ENCODE results near the gene AUTS2.

DNA sequence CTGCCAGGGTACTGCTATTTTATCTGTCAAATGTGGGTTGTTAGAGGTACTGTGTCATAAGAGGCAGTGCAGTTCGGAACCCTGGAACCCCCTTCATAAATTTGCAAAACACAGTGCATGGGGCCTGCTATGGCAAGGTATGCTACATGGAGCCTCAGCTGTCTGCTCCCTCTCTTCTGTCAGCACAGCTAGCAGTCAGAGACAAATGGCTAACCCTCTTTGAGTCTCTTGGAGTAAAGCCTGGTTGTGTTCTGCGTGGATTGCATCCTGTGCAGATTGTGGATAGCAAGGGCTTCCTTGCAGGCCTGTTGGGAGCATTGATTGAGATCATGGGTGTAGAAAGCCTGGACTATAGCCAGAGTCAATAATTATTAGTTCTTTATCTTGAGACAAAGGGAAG is 397.8 kb downstream of the AUTS2 start:
- TF ChIP-seq, protein P1, sequence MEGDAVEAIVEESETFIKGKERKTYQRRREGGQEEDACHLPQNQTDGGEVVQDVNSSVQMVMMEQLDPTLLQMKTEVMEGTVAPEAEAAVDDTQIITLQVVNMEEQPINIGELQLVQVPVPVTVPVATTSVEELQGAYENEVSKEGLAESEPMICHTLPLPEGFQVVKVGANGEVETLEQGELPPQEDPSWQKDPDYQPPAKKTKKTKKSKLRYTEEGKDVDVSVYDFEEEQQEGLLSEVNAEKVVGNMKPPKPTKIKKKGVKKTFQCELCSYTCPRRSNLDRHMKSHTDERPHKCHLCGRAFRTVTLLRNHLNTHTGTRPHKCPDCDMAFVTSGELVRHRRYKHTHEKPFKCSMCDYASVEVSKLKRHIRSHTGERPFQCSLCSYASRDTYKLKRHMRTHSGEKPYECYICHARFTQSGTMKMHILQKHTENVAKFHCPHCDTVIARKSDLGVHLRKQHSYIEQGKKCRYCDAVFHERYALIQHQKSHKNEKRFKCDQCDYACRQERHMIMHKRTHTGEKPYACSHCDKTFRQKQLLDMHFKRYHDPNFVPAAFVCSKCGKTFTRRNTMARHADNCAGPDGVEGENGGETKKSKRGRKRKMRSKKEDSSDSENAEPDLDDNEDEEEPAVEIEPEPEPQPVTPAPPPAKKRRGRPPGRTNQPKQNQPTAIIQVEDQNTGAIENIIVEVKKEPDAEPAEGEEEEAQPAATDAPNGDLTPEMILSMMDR (conservative IDR thresholded peaks at IDR 0.05; ENCODE audit: low read length): no peak
- TF ChIP-seq EZH2phosphoT487 (IDR thresholded peaks at IDR 0.05; ENCODE audit: borderline replicate concordance): no peak
